PC-9 (cell line): Measurements from ENCODE around the gene RBMS3. TPM values are rescaled to one million over a fixed set of nuclear protein-coding genes. Genes with fewer than 3 reads are reported as not detected.

Source experiments
- BruUV-seq: library from RNA; stranded (reverse); fragments of 400-500 nt; replicated peaks from 2 replicates; lab custom pipeline; 2021; lab: Mats Ljungman, UMichigan
- CTCF ChIA-PET: fragments of 300-600 bp; sonication (Branson Sonifier 250); formaldehyde crosslinking; loops from one replicate; lab custom pipeline; 2022; ENCODE audit warnings: antibody characterized with exemption; lab: Charles Lee
- POLR2A ChIA-PET: fragments of 300-600 bp; sonication (Branson Sonifier 250); formaldehyde crosslinking; loops from one replicate; lab custom pipeline; 2022; ENCODE audit warnings: antibody characterized with exemption; ENCODE audit not compliant: unreplicated experiment; lab: Charles Lee
- DNase-seq, 2 experiments: peaks; one replicate each; pipeline versions ENCODE4 v3.0.0 to v3.0.0-alpha.2; 2015 to 2022; ENCODE audit warnings: mixed read lengths in 1 of 2
- H2AFZ ChIP-seq: fragments of 200-600 bp; sonication (generic); 2 replicates; pipeline ENCODE4 v1.8.1; 2017; ENCODE audit warnings: antibody characterized with exemption
- H3F3A ChIP-seq: fragments of 200-600 bp; sonication (generic); 2 replicates; pipeline ENCODE4 v1.8.1; 2017; ENCODE audit warnings: antibody characterized with exemption, mild to moderate bottlenecking, low read depth; ENCODE audit not compliant: insufficient read depth
- H3K27ac ChIP-seq: fragments of 200-600 bp; sonication (generic); 2 replicates; pipeline ENCODE4 v1.6.1; 2016; ENCODE audit warnings: mixed run types
- H3K27me3 ChIP-seq: fragments of 200-600 bp; sonication (generic); 2 replicates; pipeline ENCODE4 v1.6.1; 2016; ENCODE audit warnings: low read depth, mixed run types; ENCODE audit not compliant: insufficient read depth
- H3K36me3 ChIP-seq: fragments of 200-600 bp; sonication (generic); 2 replicates; pipeline ENCODE4 v1.6.1; 2016; ENCODE audit warnings: low read depth, mixed run types
- H3K4me1 ChIP-seq: fragments of 200-600 bp; sonication (generic); replicated peaks from 2 replicates; pipeline ENCODE4 v1.6.1; 2016; ENCODE audit warnings: mixed run types; ENCODE audit not compliant: insufficient read depth
- H3K4me2 ChIP-seq: fragments of 200-600 bp; sonication (generic); 2 replicates; pipeline ENCODE4 v1.6.1; 2017; ENCODE audit warnings: mixed run types
- H3K4me3 ChIP-seq: fragments of 200-600 bp; sonication (generic); 2 replicates; pipeline ENCODE4 v1.6.1; 2016; ENCODE audit warnings: mixed run types
- H3K79me2 ChIP-seq: fragments of 200-600 bp; sonication (generic); 2 replicates; pipeline ENCODE4 v1.6.1; 2017; ENCODE audit warnings: low read depth, mixed run types
- H3K9me2 ChIP-seq: fragments of 200-600 bp; sonication (generic); 2 replicates; pipeline ENCODE4 v1.8.1; 2017; ENCODE audit warnings: mild to moderate bottlenecking; ENCODE audit not compliant: insufficient read depth
- H3K9me3 ChIP-seq: fragments of 200-600 bp; sonication (generic); 2 replicates; pipeline ENCODE4 v1.8.1; 2016; ENCODE audit warnings: low read depth; ENCODE audit not compliant: insufficient read depth
- H4K20me1 ChIP-seq: fragments of 200-600 bp; sonication (generic); 2 replicates; pipeline ENCODE4 v1.8.1; 2017; ENCODE audit not compliant: insufficient read depth
- CTCF ChIP-seq: fragments of 200-600 bp; sonication (generic); conservative IDR thresholded peaks from 2 replicates; pipeline ENCODE4 v1.6.1; 2017; ENCODE audit warnings: mixed run types, antibody characterized with exemption, mild to moderate bottlenecking, moderate library complexity
- EZH2 ChIP-seq: fragments of 200-600 bp; sonication (generic); IDR thresholded peaks from 2 replicates; pipeline ENCODE4 v1.8.0; 2017; ENCODE audit warnings: antibody characterized with exemption, low read depth
- intact Hi-C: fragments of 100-400 bp; cut with micrococcal nuclease; formaldehyde crosslinking; loops from one replicate; pipeline ENCODE4 v1.10.0; 2022; ENCODE audit not compliant: unreplicated experiment
- total RNA-seq: library from RNA; stranded (reverse); gene quantifications from 2 replicates; pipeline ENCODE4 v1.2.3, GENCODE V29; 2021

The RBMS3 gene
- total RNA-seq, 1 experiment from 2014 or later, result 3.5 TPM

GRCh38 chr3:29317659-29318173 is 36.8 kb downstream of the RBMS3 start:
- Histone ChIP-seq H3K79me2 (no peaks in the 10 kb centered on the region), H3K27me3 (no peaks in the 10 kb centered on the region), H2AFZ (no peak overlapping the region), H3K9me3 (no peaks in the 10 kb centered on the region), H3K9me2 (no peaks in the 10 kb centered on the region), H4K20me1 (no peaks in the 10 kb centered on the region; the same call in 1 of the 2 replicates), H3K4me1 (no peaks in the 10 kb centered on the region), H3F3A (no peaks in the 10 kb centered on the region), H3K27ac (no peak overlapping the region), H3K36me3 (no peaks in the 10 kb centered on the region), H3K4me3 (no peak overlapping the region), H3K4me2 (no peak overlapping the region)
- BruUV-seq, result no TSS peak
- DNase-seq, result no peak
- intact Hi-C loops, result no loop called here
- TF ChIP-seq EZH2 (no peak), CTCF (no peak)
- POLR2A ChIA-PET, result interaction anchor here (0.6 to 0.7 kb wide), 2 partner anchors 438 to 1272 kb away, joined by 3 to 4 read pairs; no protein-coding TSS in a partner anchor
- CTCF ChIA-PET, result no interaction called here

DNA sequence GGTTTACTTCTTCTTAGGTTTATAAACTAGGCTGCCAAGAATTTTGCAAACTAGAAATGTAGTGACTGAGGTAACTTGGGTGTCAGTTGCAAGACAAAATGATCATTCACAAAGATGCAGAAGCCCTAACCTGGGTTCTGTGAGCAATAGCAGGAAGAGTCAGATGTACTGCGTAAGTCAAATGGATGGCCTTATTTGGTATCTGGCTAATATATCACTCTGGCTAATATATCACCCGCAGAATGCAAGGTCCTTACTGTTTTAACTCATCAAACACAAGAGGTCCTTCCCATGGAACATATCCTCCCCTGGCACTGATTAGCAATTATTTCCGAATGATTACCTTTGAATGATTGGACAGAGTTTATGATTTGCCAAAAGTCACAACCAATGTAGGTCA is 37.4 kb downstream of the RBMS3 start:
- no peak overlapping the region for H2AFZ ChIP-seq
- intact Hi-C loops, result no loop called here
- CTCF ChIA-PET, result no interaction called here
- no TSS peak for BruUV-seq
- H3K4me2 ChIP-seq, result no peak overlapping the region
- no peaks in the 10 kb centered on the region for H3K9me2 ChIP-seq
- no peaks in the 10 kb centered on the region for H3F3A ChIP-seq
- POLR2A ChIA-PET, result no interaction called here
- no peak for DNase-seq
- no peak overlapping the region for H3K4me3 ChIP-seq
- TF ChIP-seq CTCF (no peak), EZH2 (no peak)
- no peaks in the 10 kb centered on the region; the same call in 1 of the 2 replicates for H4K20me1 ChIP-seq
- no peaks in the 10 kb centered on the region for H3K9me3 ChIP-seq
- H3K27me3 ChIP-seq, result no peaks in the 10 kb centered on the region
- H3K79me2 ChIP-seq, result no peaks in the 10 kb centered on the region
- no peaks in the 10 kb centered on the region for H3K4me1 ChIP-seq
- H3K36me3 ChIP-seq, result no peaks in the 10 kb centered on the region
- H3K27ac ChIP-seq, result no peak overlapping the region

GRCh38 chr3:29319262-29319661 is 38.4 kb downstream of the RBMS3 start:
- ChIA-PET CTCF (interaction anchor here (0.6 kb wide), 1 partner anchor 466 kb away, joined by 5 read pairs; no protein-coding TSS in a partner anchor), POLR2A (no interaction called here)
- Histone ChIP-seq H3K36me3 (no peaks in the 10 kb centered on the region), H3K9me3 (no peaks in the 10 kb centered on the region), H3K4me1 (no peaks in the 10 kb centered on the region), H3K4me2 (no peak overlapping the region), H4K20me1 (no peaks in the 10 kb centered on the region; the same call in 1 of the 2 replicates), H2AFZ (no peak overlapping the region), H3F3A (no peaks in the 10 kb centered on the region), H3K9me2 (no peaks in the 10 kb centered on the region), H3K27me3 (no peaks in the 10 kb centered on the region), H3K27ac (no peak overlapping the region), H3K4me3 (no peak overlapping the region), H3K79me2 (no peaks in the 10 kb centered on the region)
- TF ChIP-seq CTCF, result no peak
- no peak for TF ChIP-seq EZH2
- no TSS peak for BruUV-seq
- no peak for DNase-seq
- intact Hi-C loops, result no loop called here
